Breast epithelium (tissue), 4 donors: ENCODE data around the gene COL17A1. TPM values are rescaled to one million over a fixed set of nuclear protein-coding genes. Genes with fewer than 3 reads are reported as not detected.

Experiments
- DNase-seq, 2 donors: peaks; one replicate each; pipeline ENCODE4 v3.0.0-alpha.2; 2019; ENCODE audit warnings: low spot score in 2 of 2
- H3K27ac ChIP-seq, 2 donors: fragments of 200-600 bp; sonication (generic) in 1 of 2; one replicate each; pipeline ENCODE4 v1.5.1; 2016 to 2019; ENCODE audit warnings: mild to moderate bottlenecking in 1 of 2
- H3K27me3 ChIP-seq, 2 donors: fragments of 200-600 bp; sonication (generic) in 1 of 2; one replicate each; pipeline versions ENCODE4 v1.5.1 to v1.6.0; 2017 to 2019; ENCODE audit warnings: control low read depth in 1 of 2, mild to moderate bottlenecking in 1 of 2
- H3K36me3 ChIP-seq: fragments of 200-600 bp; one replicate; pipeline ENCODE4 v1.5.1; 2019
- H3K4me1 ChIP-seq, 2 donors: fragments of 200-600 bp; sonication (generic); one replicate each; pipeline ENCODE4 v1.5.1; 2016 to 2019; ENCODE audit warnings: control low read depth in 1 of 2
- H3K4me3 ChIP-seq, 3 donors: fragments of 200-600 bp; sonication (generic); 1 replicate in 2 of 3; 2 replicates in 1 of 3; pipeline ENCODE4 v1.5.1; 2016 to 2019; ENCODE audit warnings: mild to moderate bottlenecking in 3 of 3, moderate library complexity in 2 of 3
- H3K9me3 ChIP-seq, 2 donors: fragments of 200-600 bp; sonication (generic) in 1 of 2; one replicate each; pipeline ENCODE4 v1.5.1; 2016 to 2019; ENCODE audit warnings: control low read depth in 1 of 2
- POLR2A ChIP-seq: fragments of 450-650 bp; IDR thresholded peaks from one replicate; pipeline ENCODE4 v1.6.1; 2016; ENCODE audit warnings: antibody characterized with exemption, mild to moderate bottlenecking, moderate library complexity
- POLR2AphosphoS5 ChIP-seq, 3 donors: sonication (generic); formaldehyde crosslinking; IDR thresholded peaks; one replicate each; pipeline ENCODE4 v1.6.1; 2017; ENCODE audit warnings: antibody characterized with exemption in 3 of 3
- intact Hi-C: fragments of 100-400 bp; cut with DNase I; formaldehyde crosslinking; loops from one replicate; pipeline ENCODE4 v1.15.1; 2023; ENCODE audit warnings: low total_unique reads
- total RNA-seq, 3 donors: library from RNA; depleted of rRNA; stranded (reverse); fragments of >200 nt; gene quantifications; one replicate each; pipeline ENCODE4 v1.1.0, GENCODE V29; 2016
- TF ChIP-seq, protein P1 (sequence below), 3 donors: fragments of 450-650 bp; IDR thresholded peaks; one replicate each; pipeline ENCODE4 v1.5.1; 2016 to 2017; ENCODE audit warnings: antibody characterized with exemption in 3 of 3, mild to moderate bottlenecking in 3 of 3, moderate library complexity in 3 of 3

COL17A1 gene
- 10 to 100 TPM in 2 of 3 donors, under 1 TPM in 1; 0.16 to 56.1 (median 34.1) TPM for total RNA-seq

GRCh38 chr10:104085801-104086400 is at the start of gene COL17A1:
Gene COL17A1 (minus strand): TSS chr10:104085880. CDS start chr10:104080673, 5,207 bp downstream.
- Histone ChIP-seq H3K27ac (peak within 1 kb of the TSS; percentile 48 to 70), H3K4me1 (no peaks in the 10 kb centered on the region), H3K36me3 (no peaks in the 10 kb centered on the region), H3K9me3 (no peaks in the 10 kb centered on the region), H3K4me3 (peak within 1 kb of the TSS in 2 of 3 donors; percentile 42 to 43), H3K27me3 (no peaks in the 10 kb centered on the region)
- TF ChIP-seq, protein P1, sequence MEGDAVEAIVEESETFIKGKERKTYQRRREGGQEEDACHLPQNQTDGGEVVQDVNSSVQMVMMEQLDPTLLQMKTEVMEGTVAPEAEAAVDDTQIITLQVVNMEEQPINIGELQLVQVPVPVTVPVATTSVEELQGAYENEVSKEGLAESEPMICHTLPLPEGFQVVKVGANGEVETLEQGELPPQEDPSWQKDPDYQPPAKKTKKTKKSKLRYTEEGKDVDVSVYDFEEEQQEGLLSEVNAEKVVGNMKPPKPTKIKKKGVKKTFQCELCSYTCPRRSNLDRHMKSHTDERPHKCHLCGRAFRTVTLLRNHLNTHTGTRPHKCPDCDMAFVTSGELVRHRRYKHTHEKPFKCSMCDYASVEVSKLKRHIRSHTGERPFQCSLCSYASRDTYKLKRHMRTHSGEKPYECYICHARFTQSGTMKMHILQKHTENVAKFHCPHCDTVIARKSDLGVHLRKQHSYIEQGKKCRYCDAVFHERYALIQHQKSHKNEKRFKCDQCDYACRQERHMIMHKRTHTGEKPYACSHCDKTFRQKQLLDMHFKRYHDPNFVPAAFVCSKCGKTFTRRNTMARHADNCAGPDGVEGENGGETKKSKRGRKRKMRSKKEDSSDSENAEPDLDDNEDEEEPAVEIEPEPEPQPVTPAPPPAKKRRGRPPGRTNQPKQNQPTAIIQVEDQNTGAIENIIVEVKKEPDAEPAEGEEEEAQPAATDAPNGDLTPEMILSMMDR (IDR thresholded peaks at IDR 0.05), result no peak
- TF ChIP-seq POLR2AphosphoS5 (IDR thresholded peaks at IDR 0.05) (no peak), POLR2A (no peak)
- intact Hi-C loops, result no loop called here
- DNase-seq, result no peak

DNA sequence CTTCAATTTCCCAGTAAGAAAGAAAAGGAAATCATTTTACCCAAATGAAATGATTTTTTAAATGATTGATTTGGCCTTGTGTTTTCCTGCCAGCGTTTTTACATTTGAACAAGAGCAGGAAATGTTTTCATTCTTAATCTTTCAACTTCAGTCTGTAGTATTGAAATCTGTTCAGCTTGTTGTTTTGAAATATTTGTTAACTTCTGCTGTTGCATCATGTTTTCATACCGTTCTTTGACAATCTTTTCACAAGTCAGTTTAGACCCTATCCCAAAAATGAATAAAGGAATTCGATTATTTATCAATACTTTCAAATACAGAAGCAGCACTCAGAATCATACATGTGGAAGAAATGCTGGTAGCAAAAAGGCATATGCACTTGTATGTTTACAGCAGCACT is 44.4 kb upstream of the COL17A1 start:
- H3K27me3 ChIP-seq, result no peaks in the 10 kb centered on the region
- intact Hi-C loops, result no loop called here

GRCh38 chr10:104128214-104128613 is 42.5 kb upstream of the COL17A1 start:
- H3K9me3 ChIP-seq, result no peaks in the 10 kb centered on the region
- no peaks in the 10 kb centered on the region for H3K36me3 ChIP-seq
- no peak for TF ChIP-seq POLR2AphosphoS5 (IDR thresholded peaks at IDR 0.05)
- TF ChIP-seq, protein P1 (IDR thresholded peaks at IDR 0.05), result no peak
- TF ChIP-seq POLR2A, result no peak
- H3K27me3 ChIP-seq, result no peaks in the 10 kb centered on the region
- H3K4me1 ChIP-seq, result no peaks in the 10 kb centered on the region
- DNase-seq, result no peak
- intact Hi-C loops, result no loop called here
- H3K4me3 ChIP-seq, result no peak overlapping the region
- H3K27ac ChIP-seq, result no peak overlapping the region

More for the DNA sequence above, 44.4 kb upstream of the COL17A1 start:
- Histone ChIP-seq H3K4me3 (no peak overlapping the region), H3K9me3 (no peaks in the 10 kb centered on the region), H3K4me1 (no peaks in the 10 kb centered on the region), H3K36me3 (no peaks in the 10 kb centered on the region), H3K27ac (no peak overlapping the region)
- no peak for DNase-seq
- TF ChIP-seq, protein P1 (IDR thresholded peaks at IDR 0.05), result no peak
- no peak for TF ChIP-seq POLR2AphosphoS5 (IDR thresholded peaks at IDR 0.05)
- TF ChIP-seq POLR2A, result no peak

- Histone ChIP-seq H3K27ac (no peak overlapping the region), H3K4me3 (no peak overlapping the region), H3K27me3 (no peaks in the 10 kb centered on the region), H3K36me3 (no peaks in the 10 kb centered on the region), H3K9me3 (no peaks in the 10 kb centered on the region), H3K4me1 (peaks cover 0 to 3% of the 10 kb centered on the region in 2 donors)
- no peak for DNase-seq
- TF ChIP-seq, protein P1 (IDR thresholded peaks at IDR 0.05), result no peak
- TF ChIP-seq POLR2A, result no peak
- no peak for TF ChIP-seq POLR2AphosphoS5 (IDR thresholded peaks at IDR 0.05)
- intact Hi-C loops, result no loop called here
These were observed 41.7 kb upstream of the COL17A1 start for GRCh38 chr10:104127411-104127810.

DNA sequence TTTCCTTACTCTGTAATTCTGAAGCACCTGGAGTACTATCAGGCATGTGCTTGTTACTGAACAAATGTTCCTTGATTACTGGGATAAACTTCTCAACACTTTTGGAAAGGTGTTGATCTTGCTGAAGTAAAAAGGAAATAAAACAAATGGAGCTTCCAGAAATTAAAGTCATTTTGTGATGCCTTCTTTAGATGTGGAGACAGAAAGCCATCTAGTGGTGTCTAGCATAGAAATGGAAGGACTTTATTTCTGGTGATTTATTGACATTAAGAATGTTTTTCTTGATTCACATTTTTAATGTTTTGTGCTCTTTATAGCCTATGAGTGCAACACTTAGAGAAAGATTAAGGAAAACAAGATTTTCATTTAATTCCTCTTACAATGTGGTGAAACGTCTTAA is 37.7 kb upstream of the COL17A1 start:
- no peak overlapping the region for H3K27ac ChIP-seq
- H3K36me3 ChIP-seq, result no peaks in the 10 kb centered on the region
- no peak for DNase-seq
- intact Hi-C loops, result loop anchor here (1.0 kb wide), 1 partner anchor 11 kb away; no protein-coding TSS in a partner anchor
- H3K4me3 ChIP-seq, result no peak overlapping the region
- peaks cover 0 to 3% of the 10 kb centered on the region in 2 donors for H3K4me1 ChIP-seq
- H3K9me3 ChIP-seq, result no peaks in the 10 kb centered on the region
- TF ChIP-seq, protein P1 (IDR thresholded peaks at IDR 0.05), result no peak
- TF ChIP-seq POLR2AphosphoS5 (IDR thresholded peaks at IDR 0.05) (no peak), POLR2A (no peak)
- H3K27me3 ChIP-seq, result no peaks in the 10 kb centered on the region
